RWPE2 (cell line): Measurements from ENCODE around the gene EFNA5.
A peak's percentile ranks its signal among the peaks of the same experiment; 100 is the strongest.

Source experiments
- ATAC-seq: fragments of 200-7000 bp; cut with Tn5 transposase; 3 replicates; pipeline ENCODE4 v1.9.1; 2021; ENCODE audit warnings: low read depth
- DNase-seq: peaks from one replicate; pipeline ENCODE4 v3.0.0-alpha.2; 2020; ENCODE audit warnings: low spot score
- H3K27ac ChIP-seq: fragments of 450-650 bp; 2 replicates; pipeline ENCODE4 v1.5.1; 2017; ENCODE audit warnings: mild to moderate bottlenecking; ENCODE audit not compliant: poor library complexity, severe bottlenecking
- H3K27me3 ChIP-seq: fragments of 250-450 bp; sonication (Bioruptor Pico); 2 replicates; pipeline ENCODE4 v1.5.1; 2021; ENCODE audit warnings: mild to moderate bottlenecking, moderate library complexity; ENCODE audit not compliant: insufficient read depth, poor library complexity, severe bottlenecking
- H3K36me3 ChIP-seq: fragments of 250-450 bp; sonication (Bioruptor Pico); 2 replicates; pipeline ENCODE4 v1.5.1; 2020; ENCODE audit warnings: low read depth, mild to moderate bottlenecking, moderate library complexity
- H3K4me1 ChIP-seq: fragments of 250-450 bp; sonication (Bioruptor Pico); 2 replicates; pipeline ENCODE4 v1.5.1; 2021; ENCODE audit warnings: mild to moderate bottlenecking, moderate library complexity; ENCODE audit not compliant: insufficient read depth, poor library complexity, severe bottlenecking
- H3K4me3 ChIP-seq: fragments of 250-450 bp; sonication (Bioruptor Pico); 2 replicates; pipeline ENCODE4 v1.5.1; 2021; ENCODE audit warnings: mild to moderate bottlenecking, moderate library complexity; ENCODE audit not compliant: severe bottlenecking
- H3K9me3 ChIP-seq: fragments of 250-450 bp; sonication (Bioruptor Pico); 2 replicates; pipeline ENCODE4 v1.5.1; 2021; ENCODE audit warnings: mild to moderate bottlenecking, moderate library complexity; ENCODE audit not compliant: severe bottlenecking
- TF ChIP-seq, protein P1 (sequence below): fragments of 450-650 bp; IDR thresholded peaks from one replicate; pipeline ENCODE4 v1.5.1; 2017; ENCODE audit warnings: mild to moderate bottlenecking, moderate library complexity; ENCODE audit not compliant: poor library complexity, severe bottlenecking

Gene EFNA5

GRCh38 chr5:107558823-107559375, 111.8 kb downstream of the EFNA5 start:
- ATAC-seq = no peak
- Histone ChIP-seq H3K4me1 (peaks cover 35% of the 10 kb centered on the region), H3K4me3 (no peak overlapping the region), H3K36me3 (no peaks in the 10 kb centered on the region), H3K27me3 (no peaks in the 10 kb centered on the region), H3K9me3 (no peaks in the 10 kb centered on the region), H3K27ac (no peak overlapping the region)
- DNase-seq = no peak
- TF ChIP-seq, protein P1, sequence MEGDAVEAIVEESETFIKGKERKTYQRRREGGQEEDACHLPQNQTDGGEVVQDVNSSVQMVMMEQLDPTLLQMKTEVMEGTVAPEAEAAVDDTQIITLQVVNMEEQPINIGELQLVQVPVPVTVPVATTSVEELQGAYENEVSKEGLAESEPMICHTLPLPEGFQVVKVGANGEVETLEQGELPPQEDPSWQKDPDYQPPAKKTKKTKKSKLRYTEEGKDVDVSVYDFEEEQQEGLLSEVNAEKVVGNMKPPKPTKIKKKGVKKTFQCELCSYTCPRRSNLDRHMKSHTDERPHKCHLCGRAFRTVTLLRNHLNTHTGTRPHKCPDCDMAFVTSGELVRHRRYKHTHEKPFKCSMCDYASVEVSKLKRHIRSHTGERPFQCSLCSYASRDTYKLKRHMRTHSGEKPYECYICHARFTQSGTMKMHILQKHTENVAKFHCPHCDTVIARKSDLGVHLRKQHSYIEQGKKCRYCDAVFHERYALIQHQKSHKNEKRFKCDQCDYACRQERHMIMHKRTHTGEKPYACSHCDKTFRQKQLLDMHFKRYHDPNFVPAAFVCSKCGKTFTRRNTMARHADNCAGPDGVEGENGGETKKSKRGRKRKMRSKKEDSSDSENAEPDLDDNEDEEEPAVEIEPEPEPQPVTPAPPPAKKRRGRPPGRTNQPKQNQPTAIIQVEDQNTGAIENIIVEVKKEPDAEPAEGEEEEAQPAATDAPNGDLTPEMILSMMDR = no peak

GRCh38 chr5:107557051-107557658, 113.6 kb downstream of the EFNA5 start:
- no peaks in the 10 kb centered on the region for H3K27me3 ChIP-seq
- H3K27ac ChIP-seq = peak overlapping the region; percentile 19
- H3K36me3 ChIP-seq = no peaks in the 10 kb centered on the region
- TF ChIP-seq, protein P1 = peak; percentile 14
- DNase-seq = peak; percentile 85
- H3K4me1 ChIP-seq = peaks cover 35% of the 10 kb centered on the region
- ATAC-seq = peak; percentile 83
- no peak overlapping the region for H3K4me3 ChIP-seq
- no peaks in the 10 kb centered on the region for H3K9me3 ChIP-seq

GRCh38 chr5:107556575-107556974, 114.2 kb downstream of the EFNA5 start:
- H3K4me1 ChIP-seq = peaks cover 35% of the 10 kb centered on the region
- TF ChIP-seq, protein P1 = no peak

GRCh38 chr5:107555425-107556090, 115.2 kb downstream of the EFNA5 start:
- DNase-seq (no peak), ATAC-seq (peak; percentile 61)
- TF ChIP-seq, protein P1 = no peak
- no peaks in the 10 kb centered on the region for H3K36me3 ChIP-seq
- H3K9me3 ChIP-seq = no peaks in the 10 kb centered on the region
- H3K27me3 ChIP-seq = no peaks in the 10 kb centered on the region
- peak overlapping the region; percentile 41 for H3K27ac ChIP-seq
- H3K4me3 ChIP-seq = no peak overlapping the region
- H3K4me1 ChIP-seq = peaks cover 35% of the 10 kb centered on the region

More at GRCh38 chr5:107556575-107556974, 114.2 kb downstream of the EFNA5 start:
- no peak overlapping the region for H3K4me3 ChIP-seq
- H3K36me3 ChIP-seq = no peaks in the 10 kb centered on the region
- no peaks in the 10 kb centered on the region for H3K9me3 ChIP-seq
- ATAC-seq (no peak), DNase-seq (no peak)
- peak overlapping the region; percentile 19 for H3K27ac ChIP-seq
- H3K27me3 ChIP-seq = no peaks in the 10 kb centered on the region
